K562 (cell line): Measurements from ENCODE around the gene RTBDN. TPM values are rescaled to one million over a fixed set of nuclear protein-coding genes. Genes with fewer than 3 reads are reported as not detected.

Experiments used
- CBFA2T2 ChIP-seq: fragments of 450-650 bp; conservative IDR thresholded peaks from 2 replicates; pipeline ENCODE4 v1.6.1; 2017; ENCODE audit warnings: mild to moderate bottlenecking
- CTBP1 ChIP-seq: fragments of 450-650 bp; IDR thresholded peaks from 2 replicates; pipeline ENCODE4 v1.6.1; 2016; ENCODE audit warnings: borderline replicate concordance
- FOXA3 ChIP-seq, 2 experiments: fragments of 450-650 bp in 1 of 2; sonication (generic) in 1 of 2; formaldehyde crosslinking; IDR thresholded peaks in 1 of 2; conservative IDR thresholded peaks in 1 of 2; 2 replicates each; pipeline versions ENCODE4 v1.4.0 to v1.8.0; 2020 to 2022; ENCODE audit warnings: mild to moderate bottlenecking in 2 of 2, missing genetic modification reagents in 1 of 2
- FOXK1 ChIP-seq: sonication (generic); formaldehyde crosslinking; IDR thresholded peaks from 2 replicates; pipeline ENCODE4 v1.8.0; 2022; ENCODE audit warnings: missing genetic modification reagents, mild to moderate bottlenecking, borderline replicate concordance
- FUS ChIP-seq: fragments of 200-400 bp; formaldehyde crosslinking; optimal IDR thresholded peaks from 2 replicates; pipeline ENCODE3; 2017; ENCODE audit warnings: low read depth, low read length
- MTA1 ChIP-seq: fragments of 450-650 bp; IDR thresholded peaks from 2 replicates; pipeline ENCODE4 v1.6.1; 2017; ENCODE audit warnings: borderline replicate concordance
- MTA2 ChIP-seq: fragments of 450-650 bp; IDR thresholded peaks from 2 replicates; pipeline ENCODE4 v1.6.1; 2016; ENCODE audit warnings: low read depth
- NBN ChIP-seq: fragments of 450-650 bp; IDR thresholded peaks from 2 replicates; pipeline ENCODE4 v1.6.1; 2016; ENCODE audit warnings: low read depth, mild to moderate bottlenecking
- NFATC3 ChIP-seq: fragments of 450-650 bp; IDR thresholded peaks from 2 replicates; pipeline ENCODE4 v1.6.1; 2017; ENCODE audit warnings: mild to moderate bottlenecking
- NR1H2 ChIP-seq: sonication (generic); formaldehyde crosslinking; IDR thresholded peaks from 2 replicates; pipeline ENCODE4 v1.4.0; 2020; ENCODE audit warnings: mild to moderate bottlenecking, missing genetic modification reagents
- NR3C1 ChIP-seq: sonication (generic); formaldehyde crosslinking; IDR thresholded peaks from 2 replicates; pipeline ENCODE4 v1.8.1; 2022; ENCODE audit warnings: missing genetic modification reagents
- PRPF4 ChIP-seq: fragments of 200-400 bp; formaldehyde crosslinking; IDR thresholded peaks from one replicate; pipeline ENCODE4 v1.6.1; 2017; ENCODE audit warnings: low read length, low read depth, mild to moderate bottlenecking; ENCODE audit not compliant: insufficient read depth, poor library complexity, severe bottlenecking
- TAF1 ChIP-seq: IDR thresholded peaks from 2 replicates; pipeline ENCODE4 v1.6.1; 2011; ENCODE audit warnings: mild to moderate bottlenecking, low read length, moderate library complexity; ENCODE audit not compliant: insufficient read depth, control insufficient read depth, severe bottlenecking; ENCODE audit errors: extremely low read depth
- TAL1 ChIP-seq: fragments of 450-650 bp; IDR thresholded peaks from 2 replicates; pipeline ENCODE4 v1.6.1; 2016; ENCODE audit warnings: mild to moderate bottlenecking
- THRAP3 ChIP-seq: fragments of 450-650 bp; IDR thresholded peaks from 2 replicates; pipeline ENCODE4 v1.6.1; 2016; ENCODE audit warnings: mild to moderate bottlenecking, inconsistent platforms, borderline replicate concordance
- U2AF1 ChIP-seq: fragments of 200-400 bp; formaldehyde crosslinking; optimal IDR thresholded peaks from 2 replicates; pipeline ENCODE3; 2017; ENCODE audit warnings: mild to moderate bottlenecking, low read depth, low read length, moderate library complexity
- WHSC1 ChIP-seq: IDR thresholded peaks from one replicate; pipeline ENCODE4 v1.6.1; 2012; ENCODE audit warnings: low read length, control low read depth, inconsistent platforms
- ZKSCAN3 ChIP-seq: fragments of 250-450 bp; sonication (Bioruptor Pico); IDR thresholded peaks from 2 replicates; pipeline ENCODE4 v1.4.0; 2020
- ZNF239 ChIP-seq: fragments of 250-450 bp; sonication (Bioruptor Pico); IDR thresholded peaks from 2 replicates; pipeline ENCODE4 v1.4.0; 2020; ENCODE audit warnings: mild to moderate bottlenecking
- ZNF316 ChIP-seq: fragments of 450-650 bp; IDR thresholded peaks from 2 replicates; pipeline ENCODE4 v1.6.1; 2016
- ZNF41 ChIP-seq: fragments of 250-450 bp; sonication (Bioruptor Pico); conservative IDR thresholded peaks from 2 replicates; pipeline ENCODE4 v1.4.0; 2020; ENCODE audit warnings: mild to moderate bottlenecking
- polyA plus RNA-seq, 8 experiments: library from polyadenylated mRNA; depleted of rRNA in 4 of 8; stranded (reverse) in 5 of 8; unstranded in 3 of 8; fragments of >200 nt; fragmentation: Nextera tagmentation in 2 of 8; fragmentation: Illumina TruSeq in 1 of 8; extraction: Ambion mirVana in 2 of 8; extraction: Trizol in 1 of 8; gene quantifications; 2 replicates each; pipeline versions ENCODE4 v1.2.1 to v1.2.3, GENCODE V29; 2011 to 2014; ENCODE audit warnings: inconsistent platforms in 1 of 8, missing spikeins in 1 of 8
- total RNA-seq, 7 experiments: library from RNA; depleted of rRNA in 6 of 7; stranded (reverse); fragments of >200 nt in 6 of 7; fragmentation: Illumina TruSeq in 2 of 7; extraction: Trizol in 2 of 7; gene quantifications; 2 replicates each; pipeline versions ENCODE4 v1.2.1 to v1.2.3, GENCODE V29; 2011 to 2021; ENCODE audit warnings: low replicate concordance in 1 of 7
- TF ChIP-seq, protein P1 (sequence below): sonication (generic); formaldehyde crosslinking; IDR thresholded peaks from 2 replicates; pipeline ENCODE4 v1.8.0; 2023; ENCODE audit warnings: mild to moderate bottlenecking, missing genetic modification reagents
- TF ChIP-seq, protein P2 (sequence below), 2 experiments: fragments of 150-350 bp in 1 of 2; IDR thresholded peaks; 2 replicates each; pipeline ENCODE4 v1.6.1; 2012 to 2016; ENCODE audit warnings: low read depth in 2 of 2, low read length in 2 of 2, mild to moderate bottlenecking in 1 of 2, moderate library complexity in 1 of 2
- TF ChIP-seq, protein P3 (sequence below): fragments of 250-450 bp; sonication (Bioruptor Pico); IDR thresholded peaks from 2 replicates; pipeline ENCODE4 v1.5.1; 2021; ENCODE audit warnings: mild to moderate bottlenecking

RTBDN gene
- total and polyA plus RNA-seq, 9 of the 15 experiments (the other 6 are each of a cell fraction or from before 2014, with no cell fraction given): 0.20 to 2.3 (median 0.72) TPM; not detected in 1

DNA sequence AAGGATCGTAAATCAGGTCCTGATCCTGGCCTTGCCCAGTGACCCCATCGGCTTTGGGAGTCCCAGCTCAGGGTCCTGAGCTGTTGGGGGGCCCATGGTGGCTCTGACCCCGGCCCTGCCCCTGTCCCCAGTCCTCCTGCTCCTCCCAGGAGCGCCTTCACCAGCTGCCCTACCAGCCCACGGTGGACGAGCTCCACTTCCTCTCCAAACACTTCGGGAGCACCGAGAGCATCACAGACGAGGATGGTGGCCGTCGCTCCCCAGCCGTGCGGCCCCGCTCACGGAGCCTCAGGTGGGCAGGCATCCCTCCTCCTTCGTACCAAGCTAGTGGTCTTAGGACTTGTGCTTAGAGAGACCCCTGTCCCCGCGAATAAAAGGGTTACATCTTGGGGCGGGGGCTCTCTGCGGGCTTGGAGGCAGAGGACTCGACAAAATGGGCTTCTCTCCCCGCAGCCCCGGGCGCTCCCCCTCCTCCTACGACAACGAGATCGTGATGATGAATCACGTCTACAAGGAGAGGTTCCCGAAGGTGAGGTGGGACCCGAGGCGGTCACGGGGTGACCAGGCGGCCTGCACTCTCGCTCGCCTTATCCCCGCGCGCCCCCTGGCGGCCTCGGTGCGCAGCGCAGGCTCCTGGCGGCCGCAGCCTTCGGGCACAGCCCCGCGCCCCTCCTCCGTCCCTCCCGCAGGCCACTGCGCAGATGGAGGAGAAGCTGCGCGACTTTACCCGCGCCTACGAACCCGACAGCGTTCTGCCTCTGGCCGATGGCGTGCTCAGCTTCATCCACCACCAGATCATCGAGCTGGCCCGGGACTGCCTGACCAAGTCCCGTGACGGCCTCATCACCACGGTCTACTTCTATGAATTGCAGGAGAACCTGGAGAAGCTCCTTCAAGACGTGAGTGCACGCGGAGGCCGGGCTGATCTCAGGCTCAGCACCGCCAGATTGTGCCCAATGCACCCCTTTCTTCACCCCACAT, 13.1 kb upstream of the RTBDN start (continued):
- TF ChIP-seq, protein P1, sequence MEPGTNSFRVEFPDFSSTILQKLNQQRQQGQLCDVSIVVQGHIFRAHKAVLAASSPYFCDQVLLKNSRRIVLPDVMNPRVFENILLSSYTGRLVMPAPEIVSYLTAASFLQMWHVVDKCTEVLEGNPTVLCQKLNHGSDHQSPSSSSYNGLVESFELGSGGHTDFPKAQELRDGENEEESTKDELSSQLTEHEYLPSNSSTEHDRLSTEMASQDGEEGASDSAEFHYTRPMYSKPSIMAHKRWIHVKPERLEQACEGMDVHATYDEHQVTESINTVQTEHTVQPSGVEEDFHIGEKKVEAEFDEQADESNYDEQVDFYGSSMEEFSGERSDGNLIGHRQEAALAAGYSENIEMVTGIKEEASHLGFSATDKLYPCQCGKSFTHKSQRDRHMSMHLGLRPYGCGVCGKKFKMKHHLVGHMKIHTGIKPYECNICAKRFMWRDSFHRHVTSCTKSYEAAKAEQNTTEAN (CRISPR knock-in tag): no peak
- TF ChIP-seq CTBP1 (peak; percentile 86; the same call in 1 of the 2 replicates), ZNF316 (no peak), FUS (no peak), ZNF41 (CRISPR knock-in tag) (no peak), PRPF4 (no peak), NFATC3 (no peak), MTA2 (no peak), CBFA2T2 (0 out of 2 replicates have a peak, but pooled peaks have one; percentile 10), THRAP3 (no peak), U2AF1 (no peak), NR1H2 (CRISPR knock-in tag) (no peak), TAF1 (no peak), WHSC1 (no peak), ZKSCAN3 (no peak), ZNF239 (no peak), MTA1 (no peak), NBN (no peak), FOXA3 (CRISPR knock-in tag; conservative IDR thresholded peaks at IDR 0.05 in 1 of 2, IDR thresholded peaks at IDR 0.05 in 1 of 2) (no peak), NR3C1 (CRISPR knock-in tag) (no peak), FOXK1 (CRISPR knock-in tag) (no peak), TAL1 (no peak)
- TF ChIP-seq, protein P2, sequence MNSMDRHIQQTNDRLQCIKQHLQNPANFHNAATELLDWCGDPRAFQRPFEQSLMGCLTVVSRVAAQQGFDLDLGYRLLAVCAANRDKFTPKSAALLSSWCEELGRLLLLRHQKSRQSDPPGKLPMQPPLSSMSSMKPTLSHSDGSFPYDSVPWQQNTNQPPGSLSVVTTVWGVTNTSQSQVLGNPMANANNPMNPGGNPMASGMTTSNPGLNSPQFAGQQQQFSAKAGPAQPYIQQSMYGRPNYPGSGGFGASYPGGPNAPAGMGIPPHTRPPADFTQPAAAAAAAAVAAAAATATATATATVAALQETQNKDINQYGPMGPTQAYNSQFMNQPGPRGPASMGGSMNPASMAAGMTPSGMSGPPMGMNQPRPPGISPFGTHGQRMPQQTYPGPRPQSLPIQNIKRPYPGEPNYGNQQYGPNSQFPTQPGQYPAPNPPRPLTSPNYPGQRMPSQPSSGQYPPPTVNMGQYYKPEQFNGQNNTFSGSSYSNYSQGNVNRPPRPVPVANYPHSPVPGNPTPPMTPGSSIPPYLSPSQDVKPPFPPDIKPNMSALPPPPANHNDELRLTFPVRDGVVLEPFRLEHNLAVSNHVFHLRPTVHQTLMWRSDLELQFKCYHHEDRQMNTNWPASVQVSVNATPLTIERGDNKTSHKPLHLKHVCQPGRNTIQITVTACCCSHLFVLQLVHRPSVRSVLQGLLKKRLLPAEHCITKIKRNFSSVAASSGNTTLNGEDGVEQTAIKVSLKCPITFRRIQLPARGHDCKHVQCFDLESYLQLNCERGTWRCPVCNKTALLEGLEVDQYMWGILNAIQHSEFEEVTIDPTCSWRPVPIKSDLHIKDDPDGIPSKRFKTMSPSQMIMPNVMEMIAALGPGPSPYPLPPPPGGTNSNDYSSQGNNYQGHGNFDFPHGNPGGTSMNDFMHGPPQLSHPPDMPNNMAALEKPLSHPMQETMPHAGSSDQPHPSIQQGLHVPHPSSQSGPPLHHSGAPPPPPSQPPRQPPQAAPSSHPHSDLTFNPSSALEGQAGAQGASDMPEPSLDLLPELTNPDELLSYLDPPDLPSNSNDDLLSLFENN (IDR thresholded peaks at IDR 0.05; ENCODE audit: low read depth in 2 of 2, low read length in 2 of 2): no peak
- TF ChIP-seq, protein P3, sequence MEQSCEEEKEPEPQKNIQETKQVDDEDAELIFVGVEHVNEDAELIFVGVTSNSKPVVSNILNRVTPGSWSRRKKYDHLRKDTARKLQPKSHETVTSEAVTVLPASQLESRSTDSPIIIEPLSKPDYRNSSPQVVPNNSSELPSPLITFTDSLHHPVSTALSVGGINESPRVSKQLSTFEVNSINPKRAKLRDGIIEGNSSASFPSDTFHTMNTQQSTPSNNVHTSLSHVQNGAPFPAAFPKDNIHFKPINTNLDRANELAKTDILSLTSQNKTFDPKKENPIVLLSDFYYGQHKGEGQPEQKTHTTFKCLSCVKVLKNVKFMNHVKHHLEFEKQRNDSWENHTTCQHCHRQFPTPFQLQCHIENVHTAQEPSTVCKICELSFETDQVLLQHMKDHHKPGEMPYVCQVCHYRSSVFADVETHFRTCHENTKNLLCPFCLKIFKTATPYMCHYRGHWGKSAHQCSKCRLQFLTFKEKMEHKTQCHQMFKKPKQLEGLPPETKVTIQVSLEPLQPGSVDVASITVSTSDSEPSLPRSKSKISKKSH (CRISPR knock-in tag): no peak
